Effector memory CD4-positive, alpha-beta T cell (primary cell): ENCODE results near the gene TTC39B.

ENCODE experiments used
- DNase-seq, 3 donors: peaks; one replicate each; pipeline ENCODE4 v3.0.0-alpha.2; 2020
- H3K27ac ChIP-seq: 2 replicates; pipeline ENCODE4 v1.7.0; 2013; ENCODE audit warnings: mild to moderate bottlenecking, low read length, moderate library complexity; ENCODE audit not compliant: insufficient read depth, poor library complexity, severe bottlenecking
- H3K27me3 ChIP-seq: replicated peaks from 2 replicates; pipeline ENCODE4 v1.7.0; 2013; ENCODE audit warnings: mild to moderate bottlenecking, low read length; ENCODE audit not compliant: insufficient read depth, control insufficient read depth, poor library complexity, severe bottlenecking
- H3K36me3 ChIP-seq: 2 replicates; pipeline ENCODE4 v1.7.0; 2013; ENCODE audit warnings: mild to moderate bottlenecking, low read length, moderate library complexity; ENCODE audit not compliant: control insufficient read depth, insufficient read depth
- H3K4me1 ChIP-seq: 2 replicates; pipeline ENCODE4 v1.7.0; 2013; ENCODE audit warnings: low read length, mild to moderate bottlenecking; ENCODE audit not compliant: control insufficient read depth, insufficient read depth, poor library complexity, severe bottlenecking
- H3K4me3 ChIP-seq: 2 replicates; pipeline ENCODE4 v1.7.0; 2013; ENCODE audit warnings: low read length, low read depth, mild to moderate bottlenecking; ENCODE audit not compliant: insufficient read depth, poor library complexity, severe bottlenecking
- H3K9me3 ChIP-seq: 2 replicates; pipeline ENCODE4 v1.7.0; 2013; ENCODE audit warnings: mild to moderate bottlenecking, low read length, moderate library complexity; ENCODE audit not compliant: control insufficient read depth

Gene TTC39B

DNA sequence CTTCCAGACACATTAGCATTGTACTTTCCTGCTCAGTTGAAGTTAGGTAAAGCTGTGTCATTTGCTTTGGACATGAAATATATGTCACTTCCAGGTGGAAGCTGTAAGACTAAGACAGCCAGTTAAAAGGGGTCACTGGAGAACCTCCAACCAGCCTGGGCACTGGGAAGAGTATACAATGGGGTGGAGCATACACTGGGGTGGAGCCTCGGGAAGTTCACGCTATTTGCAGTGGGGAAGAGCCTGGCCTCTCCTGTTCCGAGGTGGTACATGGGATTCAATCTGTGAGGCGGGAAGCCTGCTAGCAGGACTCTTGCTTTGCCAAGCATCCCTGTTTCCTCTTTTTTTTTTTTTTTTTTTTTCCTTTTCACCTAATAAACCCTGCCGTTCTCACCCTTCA lies 145.3 kb downstream of the TTC39B start:
- Histone ChIP-seq H3K36me3 (no peaks in the 10 kb centered on the region), H3K27ac (no peak overlapping the region), H3K4me3 (no peak overlapping the region), H3K9me3 (no peaks in the 10 kb centered on the region), H3K27me3 (no peaks in the 10 kb centered on the region), H3K4me1 (no peaks in the 10 kb centered on the region)
- DNase-seq: no peak

DNA sequence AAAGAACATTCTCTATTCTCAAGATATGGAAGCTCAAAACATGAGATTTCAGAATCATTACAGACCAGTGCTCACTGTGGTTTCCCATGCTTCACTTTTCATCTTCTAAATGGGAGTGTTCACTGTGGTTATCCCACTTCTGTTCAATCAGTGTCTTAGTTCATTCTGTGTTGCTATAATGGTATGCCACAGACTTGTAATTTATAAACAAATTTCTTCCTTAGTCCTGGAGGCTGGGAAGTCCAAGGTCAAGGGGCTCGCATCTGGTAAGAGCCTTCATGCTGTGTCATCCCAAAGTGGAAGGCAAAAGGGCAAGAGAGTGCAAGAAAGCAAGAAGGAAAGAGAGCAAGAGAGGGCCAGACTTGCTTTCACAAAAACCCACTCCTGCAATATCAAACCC lies 146.3 kb downstream of the TTC39B start:
- Histone ChIP-seq H3K4me1 (no peaks in the 10 kb centered on the region), H3K27me3 (no peaks in the 10 kb centered on the region), H3K9me3 (no peaks in the 10 kb centered on the region), H3K27ac (no peak overlapping the region), H3K4me3 (no peak overlapping the region), H3K36me3 (no peaks in the 10 kb centered on the region)
- DNase-seq: no peak

DNA sequence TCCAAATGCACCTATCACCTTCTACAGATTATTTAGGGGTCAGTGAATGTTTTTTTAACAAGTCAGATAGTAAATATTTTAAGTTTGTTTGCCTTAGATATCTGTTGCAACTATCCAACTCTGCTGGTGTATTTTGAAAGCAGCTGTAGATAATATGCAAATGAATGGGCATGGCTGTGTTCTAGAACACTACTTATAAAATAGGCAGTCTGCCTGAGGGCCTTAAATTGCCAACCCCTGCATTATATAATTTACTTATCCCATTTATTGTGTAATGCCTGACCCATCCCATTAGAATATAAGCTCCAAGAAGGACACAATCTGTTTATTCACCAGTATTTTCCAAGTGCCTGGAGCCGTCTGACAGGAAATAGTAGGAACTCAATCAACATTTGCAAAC lies 149.0 kb downstream of the TTC39B start:
- Histone ChIP-seq H3K27me3 (no peaks in the 10 kb centered on the region), H3K4me3 (no peak overlapping the region), H3K9me3 (no peaks in the 10 kb centered on the region), H3K27ac (no peak overlapping the region), H3K36me3 (no peaks in the 10 kb centered on the region), H3K4me1 (no peaks in the 10 kb centered on the region)
- DNase-seq: no peak

DNA sequence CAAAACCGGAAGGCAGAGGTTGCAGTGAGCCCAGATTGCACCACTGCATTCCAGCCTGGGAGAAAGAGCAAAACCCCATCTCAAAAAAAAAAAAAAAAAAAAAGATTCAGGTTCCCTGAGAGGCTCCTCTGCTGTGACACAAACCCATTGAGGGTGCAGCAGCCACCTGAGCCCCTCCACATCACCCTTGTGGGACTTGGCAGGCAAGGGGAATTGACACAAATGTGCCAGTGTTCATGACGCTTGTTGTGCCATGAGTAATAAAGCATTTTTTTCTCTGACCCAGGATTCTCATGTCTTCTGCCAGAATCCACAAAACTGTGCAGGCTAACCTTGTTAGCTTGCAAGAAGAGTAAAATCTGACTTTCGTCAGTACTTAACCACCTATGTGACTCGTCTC lies 149.6 kb downstream of the TTC39B start:
- Histone ChIP-seq H3K36me3 (no peaks in the 10 kb centered on the region), H3K4me1 (no peaks in the 10 kb centered on the region), H3K27me3 (no peaks in the 10 kb centered on the region), H3K9me3 (no peaks in the 10 kb centered on the region), H3K4me3 (no peak overlapping the region), H3K27ac (no peak overlapping the region)
- DNase-seq: no peak

DNA sequence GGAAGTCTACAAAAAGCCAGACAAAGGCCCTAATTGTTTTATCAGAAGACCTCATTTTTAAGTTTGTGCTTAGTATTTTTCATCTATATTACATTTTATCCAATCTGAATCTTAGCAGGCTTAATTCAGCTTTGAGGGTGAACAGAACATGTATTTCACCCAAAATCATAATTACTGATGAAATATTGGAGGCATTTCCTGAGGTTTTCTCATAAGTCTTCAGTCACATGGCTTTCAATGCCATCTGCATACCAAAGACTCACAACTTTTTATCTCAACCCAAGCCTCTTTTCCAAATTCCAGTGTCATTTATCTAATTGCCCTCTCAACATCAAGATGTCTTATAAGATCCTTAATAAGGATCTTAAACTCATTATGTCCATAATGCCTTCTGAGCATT lies 150.8 kb downstream of the TTC39B start:
- Histone ChIP-seq H3K36me3 (no peaks in the 10 kb centered on the region), H3K4me1 (no peaks in the 10 kb centered on the region), H3K9me3 (no peaks in the 10 kb centered on the region), H3K27ac (no peak overlapping the region), H3K4me3 (no peak overlapping the region), H3K27me3 (no peaks in the 10 kb centered on the region)
- DNase-seq: no peak

DNA sequence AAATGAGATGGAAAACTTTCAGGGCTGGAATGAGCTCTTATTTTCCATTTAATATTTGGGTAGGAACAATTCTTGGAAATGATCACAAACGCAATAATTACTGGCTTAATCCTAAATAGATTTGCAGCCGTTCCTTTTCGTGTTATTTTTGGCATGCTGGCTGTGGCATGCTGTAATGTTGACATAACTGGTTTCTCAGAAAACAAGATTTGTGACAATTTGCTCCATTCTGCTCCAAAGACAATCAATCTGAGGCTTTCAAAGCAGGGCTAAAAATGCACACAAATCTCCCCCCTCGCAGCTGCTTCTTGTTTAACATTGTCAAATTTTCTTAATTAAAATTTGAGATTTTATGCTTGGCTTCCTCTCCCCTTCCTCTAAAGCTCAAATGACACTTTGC lies 151.2 kb downstream of the TTC39B start:
- H3K4me3 ChIP-seq: no peak overlapping the region
- H3K27me3 ChIP-seq: no peaks in the 10 kb centered on the region
- H3K4me1 ChIP-seq: no peaks in the 10 kb centered on the region
- DNase-seq: no peak
- H3K36me3 ChIP-seq: no peaks in the 10 kb centered on the region
- no peaks in the 10 kb centered on the region for H3K9me3 ChIP-seq
- no peak overlapping the region for H3K27ac ChIP-seq

DNA sequence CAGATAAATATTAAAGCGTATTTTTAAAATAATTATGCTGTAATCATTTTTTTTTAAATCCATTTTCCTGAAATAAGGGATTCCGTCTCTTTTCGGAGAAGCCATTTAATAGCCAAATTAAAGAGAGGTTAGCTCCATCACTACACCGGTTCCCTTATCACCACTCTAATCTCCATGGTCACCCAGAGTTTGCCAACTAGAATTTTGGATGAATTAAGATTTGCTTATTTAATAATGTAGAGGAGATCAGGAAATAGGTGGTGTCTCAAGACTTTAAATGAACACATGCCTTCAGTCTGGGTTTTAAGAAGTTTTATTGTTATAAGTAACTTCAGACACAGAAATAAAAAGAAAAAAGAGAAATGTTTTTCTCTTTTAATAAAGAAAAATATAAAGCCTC lies 151.7 kb downstream of the TTC39B start:
- no peak for DNase-seq

DNA sequence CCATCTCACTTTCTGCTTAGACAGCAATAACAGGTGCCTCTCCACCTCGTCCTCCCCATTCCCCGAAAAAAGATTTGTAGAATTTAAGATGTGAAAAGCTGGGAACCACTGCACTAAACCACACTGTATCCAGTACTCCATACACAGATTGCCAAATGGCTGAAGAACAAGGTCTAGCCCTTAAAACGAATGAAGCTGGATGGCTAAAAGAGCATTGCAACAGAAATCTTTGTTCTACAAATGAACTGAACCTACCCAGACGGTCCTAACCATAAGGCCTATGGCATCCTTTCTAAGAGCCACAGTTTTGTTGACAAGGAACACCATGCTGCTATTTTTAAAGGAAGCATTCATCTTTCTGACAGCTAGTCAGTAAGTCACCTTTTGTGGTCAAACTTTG lies 152.3 kb downstream of the TTC39B start:
- Histone ChIP-seq H3K4me1 (no peaks in the 10 kb centered on the region), H3K27me3 (no peaks in the 10 kb centered on the region), H3K36me3 (no peaks in the 10 kb centered on the region), H3K4me3 (no peak overlapping the region), H3K9me3 (no peaks in the 10 kb centered on the region), H3K27ac (no peak overlapping the region)
- no peak for DNase-seq

More for the DNA sequence above, 151.7 kb downstream of the TTC39B start:
- Histone ChIP-seq H3K27ac (no peak overlapping the region), H3K4me1 (no peaks in the 10 kb centered on the region), H3K36me3 (no peaks in the 10 kb centered on the region), H3K27me3 (no peaks in the 10 kb centered on the region), H3K9me3 (no peaks in the 10 kb centered on the region), H3K4me3 (no peak overlapping the region)

DNA sequence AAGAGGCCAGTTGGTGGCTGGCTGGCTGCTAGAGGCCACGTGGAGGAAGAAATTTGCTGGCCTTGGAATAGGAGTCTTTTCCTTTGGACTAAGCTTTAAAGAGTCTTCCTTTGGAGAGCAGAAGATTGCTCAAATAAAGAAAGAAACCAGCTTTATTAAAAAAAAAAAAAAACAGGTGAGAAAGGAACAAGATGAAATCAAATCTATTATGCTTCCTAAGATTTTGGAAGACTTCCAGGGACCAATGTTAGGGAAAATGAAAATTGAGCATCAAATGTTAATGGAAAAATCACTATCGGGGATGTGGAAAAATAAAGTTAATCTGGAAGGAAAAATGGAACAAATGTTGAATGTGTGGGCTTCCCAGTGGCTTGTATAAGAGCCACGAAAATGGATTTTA lies 153.1 kb downstream of the TTC39B start:
- no peaks in the 10 kb centered on the region for H3K9me3 ChIP-seq
- no peaks in the 10 kb centered on the region for H3K36me3 ChIP-seq
- no peak overlapping the region for H3K4me3 ChIP-seq
- no peak for DNase-seq
- no peak overlapping the region for H3K27ac ChIP-seq
- no peaks in the 10 kb centered on the region for H3K4me1 ChIP-seq
- H3K27me3 ChIP-seq: no peaks in the 10 kb centered on the region

DNA sequence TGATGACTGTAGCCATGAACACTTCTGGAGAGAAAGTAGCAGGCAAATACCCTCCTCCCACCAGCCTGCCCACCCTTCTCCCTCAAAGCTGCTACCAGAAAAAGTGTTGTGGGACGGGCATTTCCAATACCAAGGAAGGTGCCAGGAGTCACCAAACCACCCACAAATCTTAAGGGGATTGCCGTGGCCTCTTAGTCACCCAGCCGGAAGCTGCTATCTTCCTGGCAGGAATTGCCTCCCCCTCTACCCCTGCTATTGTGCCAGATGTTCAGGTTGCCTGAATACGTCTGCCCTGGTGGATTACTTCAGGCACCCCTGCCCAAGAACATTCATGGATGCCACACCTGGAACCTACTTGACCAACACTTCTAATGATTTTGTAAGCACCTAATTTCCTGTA lies 156.1 kb downstream of the TTC39B start:
- H3K36me3 ChIP-seq: no peaks in the 10 kb centered on the region
- H3K27ac ChIP-seq: no peak overlapping the region
- no peak overlapping the region for H3K4me3 ChIP-seq
- H3K4me1 ChIP-seq: no peaks in the 10 kb centered on the region
- DNase-seq: no peak
- H3K27me3 ChIP-seq: no peaks in the 10 kb centered on the region
- no peaks in the 10 kb centered on the region for H3K9me3 ChIP-seq

DNA sequence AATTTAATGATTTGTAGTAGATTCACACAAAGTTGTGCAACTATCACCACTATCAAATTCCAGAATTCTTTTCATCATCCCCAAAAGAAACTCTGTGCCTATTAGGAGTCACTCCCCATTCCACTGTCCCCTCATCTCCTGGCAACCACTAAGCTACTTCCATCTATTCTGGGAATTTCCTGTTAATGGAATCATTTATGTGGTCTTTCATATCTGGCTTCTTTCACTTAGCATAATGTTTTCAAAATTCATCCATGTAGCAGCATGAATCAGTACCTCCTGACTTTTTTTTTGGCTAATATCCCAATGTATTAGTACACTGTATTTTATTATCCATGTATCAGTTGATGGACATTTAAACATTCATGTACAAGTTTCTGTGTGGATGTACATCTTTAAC lies 157.6 kb downstream of the TTC39B start:
- Histone ChIP-seq H3K27me3 (no peaks in the 10 kb centered on the region), H3K27ac (no peak overlapping the region)
- DNase-seq: no peak

More for the DNA sequence above, 157.6 kb downstream of the TTC39B start:
- no peaks in the 10 kb centered on the region for H3K9me3 ChIP-seq
- H3K4me3 ChIP-seq: no peak overlapping the region
- no peaks in the 10 kb centered on the region for H3K36me3 ChIP-seq
- H3K4me1 ChIP-seq: no peaks in the 10 kb centered on the region
